Nephron progenitor cell (in vitro differentiated cells): ENCODE results near the gene VSTM2L.
"Not testable (repeated sequence)": the region's sequence is repeated elsewhere in the genome, so short reads cannot be mapped to it uniquely, and the experiment has no call there.

Source experiments
- DNase-seq: peaks from one replicate; pipeline ENCODE4 v3.0.0; 2021
- H3K27ac Mint-ChIP-seq: 2 replicates; pipeline ENCODE4 v1.8.0; 2021; ENCODE audit warnings: mild to moderate bottlenecking, moderate library complexity, mixed read lengths
- H3K27me3 Mint-ChIP-seq: 2 replicates; pipeline ENCODE4 v1.8.0; 2021; ENCODE audit warnings: mild to moderate bottlenecking, low read depth, mixed read lengths; ENCODE audit not compliant: poor library complexity
- H3K36me3 Mint-ChIP-seq: 2 replicates; pipeline ENCODE4 v1.8.0; 2021; ENCODE audit warnings: low read depth, mixed read lengths
- H3K4me1 Mint-ChIP-seq: 2 replicates; pipeline ENCODE4 v1.8.0; 2021; ENCODE audit warnings: mixed read lengths
- H3K4me3 Mint-ChIP-seq: 2 replicates; pipeline ENCODE4 v1.8.0; 2021; ENCODE audit warnings: mild to moderate bottlenecking, moderate library complexity, mixed read lengths
- H3K9me3 Mint-ChIP-seq: 2 replicates; pipeline ENCODE4 v1.8.0; 2021; ENCODE audit warnings: mild to moderate bottlenecking, moderate library complexity, mixed read lengths
- TF ChIP-seq, protein P1 (sequence below): fragments of 200-600 bp; sonication (generic); IDR thresholded peaks from 2 replicates; pipeline ENCODE4 v1.5.0; 2021; ENCODE audit warnings: antibody characterized with exemption

VSTM2L gene

DNA sequence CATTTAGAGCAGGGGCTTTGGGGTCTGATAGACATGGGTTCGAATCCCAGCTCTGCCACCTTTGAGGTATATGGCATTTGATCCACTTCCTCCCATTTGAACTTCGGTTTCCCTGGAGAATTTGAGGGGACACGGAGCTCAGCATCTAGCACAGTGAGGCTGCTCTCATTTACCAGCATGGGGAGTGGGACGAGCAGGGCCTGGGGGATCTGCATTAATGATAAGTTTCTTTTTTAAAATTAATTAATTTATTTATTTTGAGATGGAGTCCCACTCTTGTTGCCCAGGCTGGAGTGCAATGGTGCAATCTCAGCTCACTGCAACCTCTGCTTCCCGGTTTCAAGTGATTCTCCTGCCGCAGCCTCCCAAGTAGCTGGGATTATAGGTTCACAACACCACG lies 52.6 kb downstream of the VSTM2L start:
- H3K4me3 Mint-ChIP-seq = no peak overlapping the region
- no peaks in the 10 kb centered on the region for H3K36me3 Mint-ChIP-seq
- H3K27me3 Mint-ChIP-seq = peaks cover 10% of the 10 kb centered on the region
- H3K27ac Mint-ChIP-seq = no peak overlapping the region
- no peaks in the 10 kb centered on the region for H3K4me1 Mint-ChIP-seq
- DNase-seq = no peak
- TF ChIP-seq, protein P1, sequence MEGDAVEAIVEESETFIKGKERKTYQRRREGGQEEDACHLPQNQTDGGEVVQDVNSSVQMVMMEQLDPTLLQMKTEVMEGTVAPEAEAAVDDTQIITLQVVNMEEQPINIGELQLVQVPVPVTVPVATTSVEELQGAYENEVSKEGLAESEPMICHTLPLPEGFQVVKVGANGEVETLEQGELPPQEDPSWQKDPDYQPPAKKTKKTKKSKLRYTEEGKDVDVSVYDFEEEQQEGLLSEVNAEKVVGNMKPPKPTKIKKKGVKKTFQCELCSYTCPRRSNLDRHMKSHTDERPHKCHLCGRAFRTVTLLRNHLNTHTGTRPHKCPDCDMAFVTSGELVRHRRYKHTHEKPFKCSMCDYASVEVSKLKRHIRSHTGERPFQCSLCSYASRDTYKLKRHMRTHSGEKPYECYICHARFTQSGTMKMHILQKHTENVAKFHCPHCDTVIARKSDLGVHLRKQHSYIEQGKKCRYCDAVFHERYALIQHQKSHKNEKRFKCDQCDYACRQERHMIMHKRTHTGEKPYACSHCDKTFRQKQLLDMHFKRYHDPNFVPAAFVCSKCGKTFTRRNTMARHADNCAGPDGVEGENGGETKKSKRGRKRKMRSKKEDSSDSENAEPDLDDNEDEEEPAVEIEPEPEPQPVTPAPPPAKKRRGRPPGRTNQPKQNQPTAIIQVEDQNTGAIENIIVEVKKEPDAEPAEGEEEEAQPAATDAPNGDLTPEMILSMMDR = no peak
- peaks cover 18% of the 10 kb centered on the region for H3K9me3 Mint-ChIP-seq

DNA sequence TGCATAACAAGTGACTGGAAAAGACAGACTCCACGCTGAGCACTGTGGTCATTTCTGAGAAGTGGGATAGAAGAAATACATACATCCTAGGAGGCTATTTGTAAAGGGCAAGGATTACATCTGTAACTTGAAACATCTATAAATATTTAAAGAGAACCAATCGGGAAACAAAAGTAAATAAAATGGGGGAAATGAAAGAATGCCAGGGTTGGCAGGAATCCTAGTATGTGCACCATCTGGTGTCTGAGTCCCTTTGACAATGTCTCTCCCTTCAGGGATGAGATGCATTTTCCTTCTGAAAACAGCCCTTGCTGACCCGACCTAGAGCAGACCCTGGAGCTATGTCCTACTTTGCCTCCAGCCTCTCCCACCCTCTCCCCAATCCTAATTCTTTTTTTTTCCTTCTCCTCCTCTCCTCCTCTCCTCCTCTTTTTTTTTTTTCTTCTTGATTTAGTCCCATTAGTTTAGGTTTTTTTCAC lies 53.2 kb downstream of the VSTM2L start:
- no peak overlapping the region for H3K27ac Mint-ChIP-seq
- peaks cover 15% of the 10 kb centered on the region for H3K9me3 Mint-ChIP-seq
- no peak for DNase-seq
- peaks cover 10% of the 10 kb centered on the region for H3K27me3 Mint-ChIP-seq
- TF ChIP-seq, protein P1 = no peak
- H3K36me3 Mint-ChIP-seq = no peaks in the 10 kb centered on the region
- H3K4me1 Mint-ChIP-seq = no peaks in the 10 kb centered on the region
- H3K4me3 Mint-ChIP-seq = no peak overlapping the region

DNA sequence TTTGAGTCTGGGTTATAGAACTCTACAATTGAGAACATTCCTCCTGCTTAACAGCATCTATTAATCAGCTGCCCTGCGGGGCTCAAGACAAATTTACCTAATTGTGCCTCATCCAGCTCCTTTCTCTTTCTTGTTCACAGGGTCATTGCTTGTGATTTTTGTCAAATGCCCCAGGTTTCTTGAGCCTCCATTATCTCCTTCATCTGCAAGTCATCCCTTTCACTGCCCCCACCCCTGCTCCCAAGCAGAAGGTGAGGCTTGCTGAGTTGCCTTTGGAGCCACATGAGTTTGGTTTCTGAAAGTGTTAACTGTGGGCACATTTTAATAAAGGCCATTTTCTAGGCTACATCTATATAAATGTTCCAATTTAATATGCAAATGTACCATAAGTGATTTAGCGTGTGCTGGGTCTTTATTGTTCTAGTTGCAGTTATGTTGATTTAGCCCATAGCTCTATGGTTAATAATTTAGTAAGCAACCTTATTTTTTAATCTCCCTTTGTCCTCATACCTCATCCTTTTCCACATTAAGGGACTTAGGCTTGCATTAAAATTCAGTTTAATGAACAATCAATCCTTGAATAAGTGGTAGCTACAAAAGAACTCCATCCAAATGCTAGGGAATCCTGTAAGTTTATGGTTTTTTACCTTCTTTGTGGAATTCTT lies 56.1 kb downstream of the VSTM2L start:
- H3K27ac Mint-ChIP-seq = no peak overlapping the region
- H3K4me3 Mint-ChIP-seq = no peak overlapping the region
- no peaks in the 10 kb centered on the region for H3K4me1 Mint-ChIP-seq
- TF ChIP-seq, protein P1 = no peak
- H3K27me3 Mint-ChIP-seq = peaks cover 6% of the 10 kb centered on the region
- no peak for DNase-seq
- H3K9me3 Mint-ChIP-seq = peaks cover 6% of the 10 kb centered on the region
- H3K36me3 Mint-ChIP-seq = no peaks in the 10 kb centered on the region

- no peak overlapping the region for H3K27ac Mint-ChIP-seq
- H3K36me3 Mint-ChIP-seq = no peaks in the 10 kb centered on the region
- no peak for DNase-seq
- H3K4me3 Mint-ChIP-seq = no peak overlapping the region
- H3K27me3 Mint-ChIP-seq = peaks cover 17% of the 10 kb centered on the region
- H3K9me3 Mint-ChIP-seq = peaks cover 14% of the 10 kb centered on the region
- H3K4me1 Mint-ChIP-seq = no peaks in the 10 kb centered on the region
- TF ChIP-seq, protein P1 = no peak
Observed at GRCh38 chr20:37961066-37961465, 58.1 kb downstream of the VSTM2L start.

GRCh38 chr20:37963483-37963882 lies 60.6 kb downstream of the VSTM2L start:
- not testable (repeated sequence) for DNase-seq, H3K27ac Mint-ChIP-seq, H3K4me3 Mint-ChIP-seq, H3K4me1 Mint-ChIP-seq, H3K36me3 Mint-ChIP-seq
- H3K27me3 Mint-ChIP-seq = peaks cover 19% of the 10 kb centered on the region
- H3K9me3 Mint-ChIP-seq = peaks cover 38% of the 10 kb centered on the region

DNA sequence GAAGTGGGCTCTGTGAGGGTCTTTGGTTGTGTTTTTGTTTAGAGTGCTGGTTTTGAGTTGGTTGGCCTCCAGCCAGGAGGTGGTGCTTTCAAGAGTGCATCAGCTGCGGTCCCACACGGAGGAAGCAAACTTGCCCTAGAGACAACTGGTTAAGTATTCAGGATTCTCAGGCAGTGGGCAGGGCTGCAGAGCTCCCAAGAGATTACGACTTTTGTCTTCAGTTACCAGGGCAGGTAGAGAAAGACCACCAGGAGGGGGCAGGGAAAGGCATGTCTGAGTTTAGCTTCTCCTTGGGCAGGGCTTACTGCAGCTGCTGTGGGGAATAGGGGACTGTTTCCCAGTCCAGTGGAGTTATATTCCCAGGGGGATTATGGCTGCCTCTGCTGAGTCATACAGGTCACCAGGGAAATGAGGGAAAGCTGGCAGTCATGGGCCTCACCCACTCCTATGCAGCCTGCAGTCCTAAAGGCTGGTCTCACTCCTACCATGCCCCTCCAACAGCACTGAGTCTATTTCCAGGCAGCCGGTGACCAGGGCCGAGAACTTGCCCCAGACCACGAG lies 66.0 kb downstream of the VSTM2L start:
- peaks cover 13% of the 10 kb centered on the region for H3K36me3 Mint-ChIP-seq
- no peak overlapping the region for H3K27ac Mint-ChIP-seq
- peaks cover 22% of the 10 kb centered on the region for H3K27me3 Mint-ChIP-seq
- DNase-seq = no peak
- peaks cover 6% of the 10 kb centered on the region for H3K4me1 Mint-ChIP-seq
- TF ChIP-seq, protein P1 = no peak
- peaks cover 39% of the 10 kb centered on the region for H3K9me3 Mint-ChIP-seq
- no peak overlapping the region for H3K4me3 Mint-ChIP-seq
